Subcutaneous abdominal adipose tissue (tissue), 5 donors: ENCODE results near the gene F9.
"Not testable (repeated sequence)": the region's sequence is repeated elsewhere in the genome, so short reads cannot be mapped to it uniquely, and the experiment has no call there.

Experiments used
- H3K27ac ChIP-seq: one replicate; pipeline ENCODE4 v1.7.0; 2013; ENCODE audit warnings: low read depth, mild to moderate bottlenecking, inconsistent platforms, low read length, moderate library complexity
- H3K27me3 ChIP-seq, 5 donors: one replicate each; pipeline ENCODE4 v1.7.0; 2013; ENCODE audit warnings: low read length in 5 of 5, inconsistent platforms in 1 of 5; ENCODE audit not compliant: control insufficient read depth in 5 of 5, insufficient read depth in 4 of 5
- H3K36me3 ChIP-seq, 5 donors: one replicate each; pipeline ENCODE4 v1.7.0; 2013; ENCODE audit warnings: low read length in 5 of 5; ENCODE audit not compliant: control insufficient read depth in 5 of 5, insufficient read depth in 5 of 5
- H3K4me1 ChIP-seq, 5 donors: one replicate each; pipeline ENCODE4 v1.7.0; 2013; ENCODE audit warnings: low read length in 5 of 5, mild to moderate bottlenecking in 3 of 5, moderate library complexity in 1 of 5; ENCODE audit not compliant: control insufficient read depth in 5 of 5, insufficient read depth in 5 of 5
- H3K4me3 ChIP-seq, 5 donors: one replicate each; pipeline ENCODE4 v1.7.0; 2013; ENCODE audit warnings: low read length in 5 of 5, low read depth in 1 of 5
- H3K9ac ChIP-seq, 5 donors: one replicate each; pipeline ENCODE4 v1.7.0; 2013; ENCODE audit warnings: low read length in 5 of 5, mild to moderate bottlenecking in 4 of 5, moderate library complexity in 3 of 5
- H3K9me3 ChIP-seq, 5 donors: one replicate each; pipeline ENCODE4 v1.7.0; 2013; ENCODE audit warnings: low read length in 5 of 5; ENCODE audit not compliant: control insufficient read depth in 5 of 5
- donor health status: healthy.
- donor health status: healthy.
- donor health status: healthy.
- donor health status: healthy.
- donor health status: healthy.

The F9 gene

GRCh38 chrX:139530550-139530949 lies at the start of gene F9:
F9 (plus strand) TSS chrX:139530739; CDS start chrX:139530765, 26 bp downstream.
- Histone ChIP-seq H3K9me3 (no peaks in the 10 kb centered on the region), H3K4me3 (no peak within 1 kb of the TSS), H3K27me3 (no peaks in the 10 kb centered on the region), H3K9ac (no peak within 1 kb of the TSS), H3K27ac (no peak within 1 kb of the TSS), H3K36me3 (no peaks in the 10 kb centered on the region), H3K4me1 (no peaks in the 10 kb centered on the region)

GRCh38 chrX:139483699-139484098 lies 46.8 kb upstream of the F9 start:
- no peak overlapping the region for H3K9ac ChIP-seq
- no peaks in the 10 kb centered on the region for H3K27me3 ChIP-seq
- H3K36me3 ChIP-seq = no peaks in the 10 kb centered on the region
- H3K9me3 ChIP-seq = peaks cover 0 to 3% (median 0%) of the 10 kb centered on the region in 5 donors
- no peak overlapping the region for H3K4me3 ChIP-seq
- H3K4me1 ChIP-seq = peaks cover 3 to 30% (median 12%) of the 10 kb centered on the region in 5 donors
- H3K27ac ChIP-seq = no peak overlapping the region

- H3K9me3 ChIP-seq = peaks cover 0 to 3% (median 0%) of the 10 kb centered on the region in 5 donors
- H3K36me3 ChIP-seq = no peaks in the 10 kb centered on the region
- no peaks in the 10 kb centered on the region for H3K27me3 ChIP-seq
- H3K27ac ChIP-seq = no peak overlapping the region
- H3K9ac ChIP-seq = no peak overlapping the region
- H3K4me1 ChIP-seq = peaks cover 3 to 30% (median 12%) of the 10 kb centered on the region in 5 donors
- H3K4me3 ChIP-seq = no peak overlapping the region
These were observed 45.9 kb upstream of the F9 start for GRCh38 chrX:139484591-139484990.

- Histone ChIP-seq H3K4me1 (no peaks in the 10 kb centered on the region), H3K9me3 (peaks cover 0 to 4% (median 0%) of the 10 kb centered on the region in 5 donors), H3K36me3 (no peaks in the 10 kb centered on the region), H3K27me3 (peaks cover 0 to 4% (median 0%) of the 10 kb centered on the region in 5 donors), H3K4me3 (no peak overlapping the region), H3K27ac (no peak overlapping the region), H3K9ac (no peak overlapping the region)
These were observed 35.2 kb upstream of the F9 start for GRCh38 chrX:139495324-139495723.

GRCh38 chrX:139506333-139506732 lies 24.2 kb upstream of the F9 start:
- no peak overlapping the region for H3K4me3 ChIP-seq
- H3K4me1 ChIP-seq = no peaks in the 10 kb centered on the region
- H3K27ac ChIP-seq = no peak overlapping the region
- H3K9ac ChIP-seq = no peak overlapping the region
- H3K27me3 ChIP-seq = peaks cover 0 to 8% (median 0%) of the 10 kb centered on the region in 5 donors
- no peaks in the 10 kb centered on the region for H3K9me3 ChIP-seq
- H3K36me3 ChIP-seq = no peaks in the 10 kb centered on the region

- Histone ChIP-seq H3K9me3 (no peaks in the 10 kb centered on the region), H3K27ac (no peak overlapping the region), H3K9ac (no peak overlapping the region), H3K4me3 (no peak overlapping the region), H3K27me3 (peaks cover 0 to 8% (median 0%) of the 10 kb centered on the region in 5 donors), H3K4me1 (no peaks in the 10 kb centered on the region), H3K36me3 (no peaks in the 10 kb centered on the region)
These were observed 22.4 kb upstream of the F9 start for GRCh38 chrX:139508099-139508498.

GRCh38 chrX:139518475-139518874 lies 12.1 kb upstream of the F9 start:
- Histone ChIP-seq H3K4me3 (no peak overlapping the region), H3K27ac (no peak overlapping the region), H3K9ac (no peak overlapping the region), H3K36me3 (no peaks in the 10 kb centered on the region), H3K4me1 (no peaks in the 10 kb centered on the region), H3K27me3 (peaks cover 0 to 3% (median 0%) of the 10 kb centered on the region in 5 donors), H3K9me3 (peaks cover 0 to 6% (median 0%) of the 10 kb centered on the region in 5 donors)

GRCh38 chrX:139528829-139529228 lies 1.7 kb upstream of the F9 start:
- not testable (repeated sequence) for H3K27ac ChIP-seq, H3K9ac ChIP-seq, H3K36me3 ChIP-seq, H3K9me3 ChIP-seq, H3K27me3 ChIP-seq, H3K4me3 ChIP-seq, H3K4me1 ChIP-seq

GRCh38 chrX:139532834-139533233 lies 2.3 kb downstream of the F9 start:
- Histone ChIP-seq H3K9me3 (no peaks in the 10 kb centered on the region), H3K27ac (no peak overlapping the region)

GRCh38 chrX:139533444-139533843 lies 2.9 kb downstream of the F9 start:
- Histone ChIP-seq H3K9me3 (no peaks in the 10 kb centered on the region), H3K36me3 (no peaks in the 10 kb centered on the region), H3K27ac (no peak overlapping the region), H3K27me3 (no peaks in the 10 kb centered on the region), H3K4me1 (no peaks in the 10 kb centered on the region), H3K9ac (no peak overlapping the region), H3K4me3 (no peak overlapping the region)

More at GRCh38 chrX:139532834-139533233, 2.3 kb downstream of the F9 start:
- Histone ChIP-seq H3K36me3 (no peaks in the 10 kb centered on the region), H3K4me3 (no peak overlapping the region), H3K4me1 (no peaks in the 10 kb centered on the region), H3K27me3 (no peaks in the 10 kb centered on the region), H3K9ac (no peak overlapping the region)
